Stimulated activated CD8-positive, alpha-beta memory T cell treated with anti-CD3 and anti-CD28 coated beads, Interleukin-4, amount 100 ng/mL, for 48 hours (primary cell): ENCODE measurements around the gene KIF4A.

ENCODE experiments used
- DNase-seq: peaks from one replicate; pipeline ENCODE4 v3.0.0-alpha.2; 2020

Gene KIF4A

GRCh38 chrX:70444946-70445656, 155.2 kb downstream of the KIF4A start:
- no peak for DNase-seq

- no peak for DNase-seq
These were observed 156.0 kb downstream of the KIF4A start for GRCh38 chrX:70445951-70446350.

GRCh38 chrX:70446380-70447350, 156.8 kb downstream of the KIF4A start:
- no peak for DNase-seq

- DNase-seq = no peak
These were observed 159.6 kb downstream of the KIF4A start for GRCh38 chrX:70449457-70449966.

GRCh38 chrX:70452143-70452733, 162.3 kb downstream of the KIF4A start:
- DNase-seq = peak; percentile 74

- no peak for DNase-seq
These were observed 163.2 kb downstream of the KIF4A start for GRCh38 chrX:70453024-70453618.

- DNase-seq = peak; percentile 76
These were observed 164.8 kb downstream of the KIF4A start for GRCh38 chrX:70454441-70455365.

- DNase-seq = no peak
These were observed 165.7 kb downstream of the KIF4A start for GRCh38 chrX:70455366-70456202.

GRCh38 chrX:70456256-70456655, 166.4 kb downstream of the KIF4A start:
- no peak for DNase-seq

GRCh38 chrX:70461026-70461425, 171.1 kb downstream of the KIF4A start:
- DNase-seq = no peak

GRCh38 chrX:70464051-70464450, 174.1 kb downstream of the KIF4A start:
- DNase-seq = no peak

- DNase-seq = no peak
These were observed 177.1 kb downstream of the KIF4A start for GRCh38 chrX:70466968-70467367.

GRCh38 chrX:70468709-70469108, 178.8 kb downstream of the KIF4A start:
- DNase-seq = no peak
